GM23338 (cell line): ENCODE measurements around the gene PLXNB2. TPM values are rescaled to one million over a fixed set of nuclear protein-coding genes. Genes with fewer than 3 reads are reported as not detected.

ENCODE experiments used
- ATAC-seq: fragments of 200-7000 bp; cut with Tn5 transposase; 3 replicates; pipeline ENCODE4 v1.9.1; 2020
- DNase-seq: peaks from one replicate; pipeline ENCODE4 v3.0.0-alpha.2; 2015; ENCODE audit warnings: low spot score
- H2AFZ ChIP-seq: fragments of 200-600 bp; sonication (generic); 2 replicates; pipeline ENCODE4 v1.8.0; 2016; ENCODE audit warnings: antibody characterized with exemption, mild to moderate bottlenecking, moderate library complexity
- H3F3A ChIP-seq: fragments of 200-600 bp; sonication (generic); replicated peaks from 2 replicates; pipeline ENCODE4 v1.8.0; 2017; ENCODE audit warnings: antibody characterized with exemption, mixed run types, low read depth
- H3K27ac ChIP-seq: fragments of 200-600 bp; sonication (generic); 2 replicates; pipeline ENCODE4 v1.6.1; 2016; ENCODE audit warnings: low read depth
- H3K27me3 ChIP-seq: fragments of 200-600 bp; sonication (generic); 2 replicates; pipeline ENCODE4 v1.8.0; 2016; ENCODE audit warnings: mild to moderate bottlenecking, mixed run types, moderate library complexity; ENCODE audit not compliant: insufficient read depth
- H3K36me3 ChIP-seq: fragments of 200-600 bp; sonication (generic); 2 replicates; pipeline ENCODE4 v1.8.0; 2016; ENCODE audit warnings: mild to moderate bottlenecking; ENCODE audit not compliant: insufficient read depth
- H3K4me1 ChIP-seq: fragments of 200-600 bp; sonication (generic); 2 replicates; pipeline ENCODE4 v1.8.0; 2016; ENCODE audit warnings: mild to moderate bottlenecking, moderate library complexity; ENCODE audit not compliant: insufficient read depth
- H3K4me2 ChIP-seq: fragments of 200-600 bp; sonication (generic); 2 replicates; pipeline ENCODE4 v1.7.1; 2017; ENCODE audit warnings: mixed run types
- H3K4me3 ChIP-seq: fragments of 200-600 bp; sonication (generic); 2 replicates; pipeline ENCODE4 v1.6.1; 2016; ENCODE audit warnings: mixed run types
- H3K79me2 ChIP-seq: fragments of 200-600 bp; sonication (generic); replicated peaks from 2 replicates; pipeline ENCODE4 v1.8.0; 2017; ENCODE audit warnings: mild to moderate bottlenecking; ENCODE audit not compliant: insufficient read depth
- H3K9me2 ChIP-seq: fragments of 200-600 bp; sonication (generic); 2 replicates; pipeline ENCODE4 v1.8.0; 2017; ENCODE audit not compliant: insufficient read depth
- H4K20me1 ChIP-seq: fragments of 200-600 bp; sonication (generic); replicated peaks from 2 replicates; pipeline ENCODE4 v1.8.0; 2017; ENCODE audit warnings: mild to moderate bottlenecking; ENCODE audit not compliant: insufficient read depth
- H3K27ac Mint-ChIP-seq: 2 replicates; pipeline ENCODE4 v1.8.0; 2020; ENCODE audit warnings: inconsistent platforms, mild to moderate bottlenecking, moderate library complexity, mixed read lengths
- H3K27me3 Mint-ChIP-seq: 3 replicates; pipeline ENCODE4 v1.8.0; 2022; ENCODE audit warnings: low read depth, mild to moderate bottlenecking, moderate library complexity, mixed read lengths, inconsistent platforms; ENCODE audit not compliant: insufficient read depth, poor library complexity
- H3K36me3 Mint-ChIP-seq: 3 replicates; pipeline ENCODE4 v1.8.0; 2021; ENCODE audit warnings: low read depth, mild to moderate bottlenecking, inconsistent platforms, moderate library complexity, mixed read lengths
- H3K4me1 Mint-ChIP-seq: 3 replicates; pipeline ENCODE4 v1.8.0; 2020; ENCODE audit warnings: mild to moderate bottlenecking, inconsistent platforms, mixed read lengths
- H3K4me3 Mint-ChIP-seq: 3 replicates; pipeline ENCODE4 v1.8.0; 2021; ENCODE audit warnings: moderate library complexity, mild to moderate bottlenecking, inconsistent platforms, mixed read lengths
- H3K9me3 Mint-ChIP-seq: 3 replicates; pipeline ENCODE4 v1.8.0; 2020; ENCODE audit warnings: moderate library complexity, mild to moderate bottlenecking, inconsistent platforms, mixed read lengths
- CREB1 ChIP-seq: fragments of 250-450 bp; sonication (Bioruptor Pico); IDR thresholded peaks from 2 replicates; pipeline ENCODE4 v1.5.0; 2020; ENCODE audit warnings: low read depth, mild to moderate bottlenecking, moderate library complexity
- ETS1 ChIP-seq: IDR thresholded peaks from 2 replicates; pipeline ENCODE4 v1.6.1; 2016; ENCODE audit warnings: antibody characterized with exemption
- EZH2 ChIP-seq: fragments of 200-600 bp; sonication (generic); IDR thresholded peaks from one replicate; pipeline ENCODE4 v1.8.0; 2017; ENCODE audit warnings: antibody characterized with exemption, mild to moderate bottlenecking, low read depth; ENCODE audit not compliant: unreplicated experiment
- EZH2phosphoT487 ChIP-seq: fragments of 200-600 bp; sonication (generic); IDR thresholded peaks from one replicate; pipeline ENCODE4 v1.8.1; 2018; ENCODE audit warnings: antibody characterized with exemption; ENCODE audit not compliant: unreplicated experiment
- JUNB ChIP-seq: IDR thresholded peaks from one replicate; pipeline ENCODE4 v1.6.1; 2016; ENCODE audit warnings: antibody characterized with exemption; ENCODE audit not compliant: unreplicated experiment
- NANOG ChIP-seq: IDR thresholded peaks from 2 replicates; pipeline ENCODE4 v1.6.1; 2016; ENCODE audit warnings: antibody characterized with exemption, borderline replicate concordance
- POLR2AphosphoS5 ChIP-seq: IDR thresholded peaks from 2 replicates; pipeline ENCODE4 v1.6.1; 2016; ENCODE audit warnings: antibody characterized with exemption, low read depth
- ZNF114 ChIP-seq: fragments of 250-450 bp; sonication (Bioruptor Pico); IDR thresholded peaks from 2 replicates; pipeline ENCODE4 v1.5.0; 2020; ENCODE audit warnings: mild to moderate bottlenecking, moderate library complexity
- ZNF331 ChIP-seq: fragments of 250-450 bp; sonication (Bioruptor Pico); IDR thresholded peaks from 2 replicates; pipeline ENCODE4 v1.5.0; 2020; ENCODE audit warnings: low read depth, mild to moderate bottlenecking, moderate library complexity
- polyA plus RNA-seq: library from polyadenylated mRNA; unstranded; fragments of >200 nt; fragmentation: Nextera tagmentation; extraction: Ambion mirVana; gene quantifications from 2 replicates; pipeline ENCODE4 v1.2.1, GENCODE V29; 2016
- total RNA-seq: library from RNA; depleted of rRNA; stranded (reverse); fragments of >200 nt; shearing (Covaris generic); gene quantifications from 2 replicates; pipeline ENCODE4 v1.2.3, GENCODE V29; 2014
- TF ChIP-seq, protein P1 (sequence below): fragments of 250-450 bp; sonication (Bioruptor Pico); IDR thresholded peaks from 2 replicates; pipeline ENCODE4 v1.5.0; 2020; ENCODE audit warnings: mild to moderate bottlenecking, moderate library complexity

PLXNB2 gene
- total and polyA plus RNA-seq, 2 experiments from 2014 or later: 29.1 to 66.3 TPM

DNA sequence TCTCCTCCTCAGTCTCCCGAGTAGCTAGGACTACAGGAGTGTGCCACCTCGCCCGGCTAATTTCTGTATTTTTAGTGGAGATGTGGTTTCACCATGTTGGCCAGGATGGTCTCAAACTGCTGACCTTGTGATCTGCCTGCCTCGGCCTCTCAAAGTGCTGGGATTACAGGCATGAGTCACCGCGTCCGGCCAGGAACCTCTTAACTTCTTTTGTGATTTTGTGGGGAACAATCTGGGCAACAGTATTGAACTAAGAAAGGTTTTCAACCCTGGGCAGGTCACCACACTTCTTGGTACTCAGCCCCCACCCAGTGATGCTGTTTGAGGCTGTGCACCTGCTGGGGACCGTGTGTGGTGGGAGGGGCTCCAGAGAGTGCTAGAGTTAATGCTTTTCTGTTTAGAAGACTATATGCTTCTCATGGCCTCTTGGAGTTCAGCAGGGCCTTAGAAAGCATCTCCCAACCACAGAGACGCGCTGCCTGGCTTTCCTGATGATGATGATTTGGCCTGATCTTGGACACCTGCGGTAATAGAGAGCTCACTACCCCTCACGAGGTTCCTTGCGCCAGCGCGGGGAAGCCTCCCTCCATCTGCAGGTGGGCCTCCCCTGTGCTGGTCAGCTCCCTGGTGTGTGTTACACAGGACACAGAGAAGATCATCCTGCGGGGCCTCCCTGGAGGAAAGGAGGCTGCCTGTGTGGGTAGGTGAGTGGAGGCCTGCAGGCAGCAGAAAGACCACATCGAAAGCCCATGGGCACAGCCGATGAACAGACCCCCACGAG lies 18.2 kb upstream of the PLXNB2 start:
- Histone ChIP-seq H3K4me2 (peak overlapping the region; percentile 89), H3K4me1 (no peaks in the 10 kb centered on the region; the same call in 1 of the 2 replicates), H3F3A (no peaks in the 10 kb centered on the region), H2AFZ (peak overlapping the region; percentile 90; the same call in 1 of the 2 replicates), H3K9me2 (no peaks in the 10 kb centered on the region), H4K20me1 (no peaks in the 10 kb centered on the region), H3K36me3 (no peaks in the 10 kb centered on the region), H3K27me3 (peaks cover 19% of the 10 kb centered on the region), H3K79me2 (no peaks in the 10 kb centered on the region), H3K4me3 (peak overlapping the region; percentile 61), H3K27ac (no peak overlapping the region)
- TF ChIP-seq, protein P1, sequence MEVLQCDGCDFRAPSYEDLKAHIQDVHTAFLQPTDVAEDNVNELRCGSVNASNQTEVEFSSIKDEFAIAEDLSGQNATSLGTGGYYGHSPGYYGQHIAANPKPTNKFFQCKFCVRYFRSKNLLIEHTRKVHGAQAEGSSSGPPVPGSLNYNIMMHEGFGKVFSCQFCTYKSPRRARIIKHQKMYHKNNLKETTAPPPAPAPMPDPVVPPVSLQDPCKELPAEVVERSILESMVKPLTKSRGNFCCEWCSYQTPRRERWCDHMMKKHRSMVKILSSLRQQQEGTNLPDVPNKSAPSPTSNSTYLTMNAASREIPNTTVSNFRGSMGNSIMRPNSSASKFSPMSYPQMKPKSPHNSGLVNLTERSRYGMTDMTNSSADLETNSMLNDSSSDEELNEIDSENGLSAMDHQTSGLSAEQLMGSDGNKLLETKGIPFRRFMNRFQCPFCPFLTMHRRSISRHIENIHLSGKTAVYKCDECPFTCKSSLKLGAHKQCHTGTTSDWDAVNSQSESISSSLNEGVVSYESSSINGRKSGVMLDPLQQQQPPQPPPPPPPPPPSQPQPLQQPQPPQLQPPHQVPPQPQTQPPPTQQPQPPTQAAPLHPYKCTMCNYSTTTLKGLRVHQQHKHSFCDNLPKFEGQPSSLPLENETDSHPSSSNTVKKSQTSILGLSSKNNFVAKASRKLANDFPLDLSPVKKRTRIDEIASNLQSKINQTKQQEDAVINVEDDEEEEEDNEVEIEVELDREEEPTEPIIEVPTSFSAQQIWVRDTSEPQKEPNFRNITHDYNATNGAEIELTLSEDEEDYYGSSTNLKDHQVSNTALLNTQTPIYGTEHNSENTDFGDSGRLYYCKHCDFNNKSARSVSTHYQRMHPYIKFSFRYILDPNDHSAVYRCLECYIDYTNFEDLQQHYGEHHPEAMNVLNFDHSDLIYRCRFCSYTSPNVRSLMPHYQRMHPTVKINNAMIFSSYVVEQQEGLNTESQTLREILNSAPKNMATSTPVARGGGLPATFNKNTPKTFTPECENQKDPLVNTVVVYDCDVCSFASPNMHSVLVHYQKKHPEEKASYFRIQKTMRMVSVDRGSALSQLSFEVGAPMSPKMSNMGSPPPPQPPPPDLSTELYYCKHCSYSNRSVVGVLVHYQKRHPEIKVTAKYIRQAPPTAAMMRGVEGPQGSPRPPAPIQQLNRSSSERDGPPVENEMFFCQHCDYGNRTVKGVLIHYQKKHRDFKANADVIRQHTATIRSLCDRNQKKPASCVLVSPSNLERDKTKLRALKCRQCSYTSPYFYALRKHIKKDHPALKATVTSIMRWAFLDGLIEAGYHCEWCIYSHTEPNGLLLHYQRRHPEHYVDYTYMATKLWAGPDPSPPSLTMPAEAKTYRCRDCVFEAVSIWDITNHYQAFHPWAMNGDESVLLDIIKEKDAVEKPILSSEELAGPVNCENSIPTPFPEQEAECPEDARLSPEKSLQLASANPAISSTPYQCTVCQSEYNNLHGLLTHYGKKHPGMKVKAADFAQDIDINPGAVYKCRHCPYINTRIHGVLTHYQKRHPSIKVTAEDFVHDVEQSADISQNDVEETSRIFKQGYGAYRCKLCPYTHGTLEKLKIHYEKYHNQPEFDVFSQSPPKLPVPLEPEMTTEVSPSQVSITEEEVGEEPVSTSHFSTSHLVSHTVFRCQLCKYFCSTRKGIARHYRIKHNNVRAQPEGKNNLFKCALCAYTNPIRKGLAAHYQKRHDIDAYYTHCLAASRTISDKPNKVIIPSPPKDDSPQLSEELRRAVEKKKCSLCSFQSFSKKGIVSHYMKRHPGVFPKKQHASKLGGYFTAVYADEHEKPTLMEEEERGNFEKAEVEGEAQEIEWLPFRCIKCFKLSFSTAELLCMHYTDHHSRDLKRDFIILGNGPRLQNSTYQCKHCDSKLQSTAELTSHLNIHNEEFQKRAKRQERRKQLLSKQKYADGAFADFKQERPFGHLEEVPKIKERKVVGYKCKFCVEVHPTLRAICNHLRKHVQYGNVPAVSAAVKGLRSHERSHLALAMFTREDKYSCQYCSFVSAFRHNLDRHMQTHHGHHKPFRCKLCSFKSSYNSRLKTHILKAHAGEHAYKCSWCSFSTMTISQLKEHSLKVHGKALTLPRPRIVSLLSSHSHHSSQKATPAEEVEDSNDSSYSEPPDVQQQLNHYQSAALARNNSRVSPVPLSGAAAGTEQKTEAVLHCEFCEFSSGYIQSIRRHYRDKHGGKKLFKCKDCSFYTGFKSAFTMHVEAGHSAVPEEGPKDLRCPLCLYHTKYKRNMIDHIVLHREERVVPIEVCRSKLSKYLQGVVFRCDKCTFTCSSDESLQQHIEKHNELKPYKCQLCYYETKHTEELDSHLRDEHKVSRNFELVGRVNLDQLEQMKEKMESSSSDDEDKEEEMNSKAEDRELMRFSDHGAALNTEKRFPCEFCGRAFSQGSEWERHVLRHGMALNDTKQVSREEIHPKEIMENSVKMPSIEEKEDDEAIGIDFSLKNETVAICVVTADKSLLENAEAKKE (CRISPR knock-in tag): no peak
- TF ChIP-seq NANOG: no peak
- TF ChIP-seq EZH2: no peak
- no peak for TF ChIP-seq JUNB
- no peak for TF ChIP-seq EZH2phosphoT487
- TF ChIP-seq ETS1: no peak
- TF ChIP-seq POLR2AphosphoS5: no peak
- TF ChIP-seq ZNF114: no peak
- no peak for TF ChIP-seq CREB1
- TF ChIP-seq ZNF331 (CRISPR knock-in tag): no peak
- H3K27ac Mint-ChIP-seq: no peak overlapping the region
- peak overlapping the region; percentile 87 for H3K4me3 Mint-ChIP-seq
- ATAC-seq (no peak), DNase-seq (no peak)
- H3K36me3 Mint-ChIP-seq: no peaks in the 10 kb centered on the region; the same call in 2 of the 3 replicates
- peaks cover 6% of the 10 kb centered on the region; the same call in 2 of the 3 replicates for H3K4me1 Mint-ChIP-seq
- H3K9me3 Mint-ChIP-seq: 0 out of 3 replicates have a peak, but pooled peaks cover 3% of the 10 kb centered on the region
- H3K27me3 Mint-ChIP-seq: peaks cover 20% of the 10 kb centered on the region
